Tibial nerve (tissue), 4 donors: ENCODE data around the gene SH3GL3.

ENCODE experiments used
- CTCF ChIP-seq, 5 experiments: fragments of 200-600 bp in 3 of 5; fragments of 450-650 bp in 2 of 5; sonication (generic) in 3 of 5; IDR thresholded peaks; one replicate each; pipeline ENCODE4 v1.5.1; 2016 to 2019; ENCODE audit warnings: antibody characterized with exemption in 5 of 5, mild to moderate bottlenecking in 3 of 5, moderate library complexity in 2 of 5
- EP300 ChIP-seq, 2 donors: sonication (generic); formaldehyde crosslinking; IDR thresholded peaks; one replicate each; pipeline ENCODE4 v1.6.1; 2017; ENCODE audit warnings: antibody characterized with exemption in 2 of 2, mild to moderate bottlenecking in 1 of 2
- POLR2A ChIP-seq, 2 donors: fragments of 450-650 bp; IDR thresholded peaks; one replicate each; pipeline ENCODE4 v1.6.1; 2017; ENCODE audit warnings: antibody characterized with exemption in 2 of 2, mild to moderate bottlenecking in 2 of 2, moderate library complexity in 2 of 2

- TF ChIP-seq CTCF (IDR thresholded peaks at IDR 0.05) (no peak), POLR2A (IDR thresholded peaks at IDR 0.05) (no peak), EP300 (IDR thresholded peaks at IDR 0.05) (no peak)
Observed at GRCh38 chr15:83424101-83424500, 23.0 kb upstream of the SH3GL3 start.
